GM20000 (cell line): ENCODE results near the gene RHOBTB1.
"Not testable (repeated sequence)": the region's sequence is repeated elsewhere in the genome, so short reads cannot be mapped to it uniquely, and the experiment has no call there.

Source experiments
- DNase-seq: peaks from one replicate; pipeline ENCODE4 v3.0.0; 2012; ENCODE audit warnings: low spot score
- CTCF ChIP-seq: IDR thresholded peaks from 2 replicates; pipeline ENCODE4 v1.5.1; 2012; ENCODE audit warnings: mild to moderate bottlenecking, control low read depth; ENCODE audit errors: extremely low read depth, missing control alignments

Gene RHOBTB1

GRCh38 chr10:60911715-60912114 lies 32.3 kb downstream of the RHOBTB1 start:
- DNase-seq = no peak
- TF ChIP-seq CTCF = no peak

GRCh38 chr10:60911216-60911615 lies 32.8 kb downstream of the RHOBTB1 start:
- DNase-seq = no peak
- no peak for TF ChIP-seq CTCF

DNA sequence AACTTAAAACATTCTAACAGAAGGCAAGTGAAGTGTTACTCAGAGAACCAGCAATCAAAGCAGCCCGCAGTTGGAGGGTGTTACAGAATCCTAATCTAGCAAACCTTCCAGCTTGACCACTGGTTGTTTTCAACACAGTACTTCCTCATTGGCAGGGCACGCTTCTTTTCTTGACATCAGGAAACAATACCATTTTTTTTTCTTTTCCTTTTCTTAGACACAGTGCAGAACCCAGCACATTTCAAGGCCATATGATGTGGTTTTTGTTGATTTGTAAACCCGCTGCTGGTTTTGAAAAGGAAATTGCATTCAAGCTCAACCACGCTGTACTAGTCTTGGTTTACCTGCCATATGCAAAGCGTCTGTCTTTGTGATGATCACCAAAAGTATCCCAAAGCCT lies 33.4 kb downstream of the RHOBTB1 start:
- DNase-seq = no peak
- TF ChIP-seq CTCF = no peak

- TF ChIP-seq CTCF = no peak
- DNase-seq = no peak
These were observed 35.1 kb downstream of the RHOBTB1 start for GRCh38 chr10:60908896-60909295.

GRCh38 chr10:60908031-60908430 lies 36.0 kb downstream of the RHOBTB1 start:
- TF ChIP-seq CTCF = no peak
- DNase-seq = no peak

DNA sequence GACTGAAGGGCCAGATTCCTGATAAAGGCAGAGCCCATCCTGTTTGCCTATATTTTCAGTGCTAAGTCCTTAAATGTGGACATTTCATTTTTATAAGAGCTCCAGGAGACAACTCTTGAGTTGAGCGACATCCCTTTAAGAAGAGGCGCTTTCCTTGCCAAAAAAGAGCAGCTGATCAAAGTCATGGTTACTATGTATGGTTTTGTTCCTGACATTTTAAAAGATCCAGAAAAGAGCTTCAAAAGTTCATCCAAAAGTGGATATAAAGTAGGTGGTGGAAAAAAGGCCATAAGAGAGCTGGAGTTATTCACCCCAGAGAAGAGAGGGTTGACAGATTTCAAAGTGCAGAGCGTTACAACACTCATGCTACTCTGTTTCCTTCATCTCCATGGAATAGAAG lies 36.7 kb downstream of the RHOBTB1 start:
- no peak for TF ChIP-seq CTCF
- DNase-seq = no peak

DNA sequence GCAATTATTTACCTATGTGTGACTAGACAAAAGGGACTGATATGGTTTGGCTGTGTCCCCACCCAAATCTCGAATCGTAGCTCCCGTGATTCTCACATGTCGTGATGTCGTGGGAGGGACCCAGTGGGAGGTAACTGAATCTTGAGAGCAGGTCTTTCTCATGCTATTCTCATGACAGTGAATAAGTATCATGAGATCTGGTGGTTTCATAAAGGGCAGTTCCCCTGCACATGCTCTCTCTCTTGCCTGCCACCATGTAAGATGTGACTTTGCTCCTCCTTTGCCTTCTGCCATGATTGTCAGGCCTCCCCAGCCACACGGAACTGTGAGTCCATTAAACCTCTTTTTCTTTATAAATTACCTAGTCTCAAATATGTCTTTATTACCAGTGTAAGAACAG lies 37.2 kb downstream of the RHOBTB1 start:
- DNase-seq = not testable (repeated sequence)

GRCh38 chr10:60906411-60906810 lies 37.6 kb downstream of the RHOBTB1 start:
- no peak for DNase-seq
- no peak for TF ChIP-seq CTCF
